Omental fat pad (tissue), 4 donors: ENCODE measurements around the gene LRRC18. TPM values are rescaled to one million over a fixed set of nuclear protein-coding genes. Genes with fewer than 3 reads are reported as not detected.

ENCODE experiments used
- ATAC-seq: fragments of 150-250 bp; one replicate; pipeline ENCODE4 v1.9.1; 2016; ENCODE audit warnings: mild to moderate bottlenecking, moderate library complexity; ENCODE audit not compliant: low FRiP score
- DNase-seq: peaks from one replicate; pipeline ENCODE4 v3.0.0-alpha.2; 2019; ENCODE audit warnings: low spot score
- CTCF ChIP-seq, 3 donors: fragments of 450-650 bp; IDR thresholded peaks; one replicate each; pipeline ENCODE4 v1.5.1; 2016 to 2017; ENCODE audit warnings: antibody characterized with exemption in 3 of 3, mild to moderate bottlenecking in 3 of 3, moderate library complexity in 2 of 3
- total RNA-seq, 4 donors: library from RNA; depleted of rRNA; stranded (reverse); fragments of >200 nt; gene quantifications; one replicate each; pipeline ENCODE4 v1.1.0, GENCODE V29; 2016

Gene LRRC18
- not detected for total RNA-seq

- DNase-seq (no peak), ATAC-seq (no peak)
- TF ChIP-seq CTCF (IDR thresholded peaks at IDR 0.05): no peak
These were observed at the start of gene LRRC18 for GRCh38 chr10:48939790-48940325. Gene LRRC18, minus strand, starts transcription at chr10:48939840. Its CDS starts 25,685 bp downstream, at chr10:48914155.

GRCh38 chr10:48985621-48986158 lies 46.0 kb upstream of the LRRC18 start:
- no peak for DNase-seq
- no peak for ATAC-seq
- no peak for TF ChIP-seq CTCF (IDR thresholded peaks at IDR 0.05)

- no peak for ATAC-seq
- DNase-seq: no peak
- TF ChIP-seq CTCF (IDR thresholded peaks at IDR 0.05): no peak
These were observed 44.2 kb upstream of the LRRC18 start for GRCh38 chr10:48983648-48984351.

DNA sequence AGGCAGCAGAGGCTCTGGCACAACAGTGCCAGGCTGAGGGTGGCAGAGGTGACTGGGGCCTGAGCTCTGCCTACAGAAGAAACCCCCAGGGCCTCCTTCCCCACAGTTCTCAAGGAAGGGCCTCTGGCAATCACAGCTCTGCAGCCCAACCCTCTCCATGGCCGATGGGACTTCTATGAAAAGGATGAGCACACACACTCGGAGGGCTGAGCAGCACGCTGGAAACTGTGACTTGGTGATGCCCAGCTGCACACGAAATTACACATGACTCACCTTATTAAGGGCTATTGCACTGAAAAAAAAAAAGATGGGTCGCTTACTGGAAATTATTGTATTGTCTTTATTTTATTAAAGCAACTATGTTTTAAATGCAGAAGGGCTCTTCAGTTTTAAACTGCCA lies 42.9 kb upstream of the LRRC18 start:
- ATAC-seq: no peak
- TF ChIP-seq CTCF (IDR thresholded peaks at IDR 0.05): no peak
- DNase-seq: no peak

DNA sequence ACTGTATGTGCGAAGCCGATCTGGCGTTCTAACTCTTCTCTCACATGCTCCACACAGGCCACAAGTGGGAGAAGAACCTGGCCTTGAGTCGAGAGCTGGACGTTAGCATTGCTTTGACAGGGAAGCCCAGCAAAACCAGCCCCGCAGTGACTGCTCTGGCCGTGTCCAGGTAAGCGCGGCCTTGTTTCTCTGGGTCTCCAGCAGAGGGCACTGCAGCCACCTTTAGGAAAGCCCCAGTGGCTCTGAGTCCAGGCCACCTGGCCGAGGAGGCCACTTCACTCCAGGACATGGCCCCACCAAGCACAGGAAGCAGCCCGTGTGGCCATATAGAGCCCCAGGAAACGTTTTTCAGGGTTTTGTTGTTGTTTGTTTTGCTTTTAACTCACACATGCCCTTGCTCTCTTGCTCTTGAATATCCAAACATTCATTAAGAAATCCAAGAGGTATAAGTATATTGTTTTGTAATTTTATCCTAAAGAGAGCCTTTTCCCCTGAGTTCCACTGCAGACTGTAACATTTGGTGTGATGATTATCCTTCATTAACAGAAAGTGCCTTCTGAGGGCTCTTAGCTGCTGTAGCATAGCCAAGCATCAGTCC lies 41.8 kb upstream of the LRRC18 start:
- ATAC-seq: peak; percentile 39
- no peak for DNase-seq
- TF ChIP-seq CTCF (IDR thresholded peaks at IDR 0.05): peak in 1 of 3 donors; percentile 35

DNA sequence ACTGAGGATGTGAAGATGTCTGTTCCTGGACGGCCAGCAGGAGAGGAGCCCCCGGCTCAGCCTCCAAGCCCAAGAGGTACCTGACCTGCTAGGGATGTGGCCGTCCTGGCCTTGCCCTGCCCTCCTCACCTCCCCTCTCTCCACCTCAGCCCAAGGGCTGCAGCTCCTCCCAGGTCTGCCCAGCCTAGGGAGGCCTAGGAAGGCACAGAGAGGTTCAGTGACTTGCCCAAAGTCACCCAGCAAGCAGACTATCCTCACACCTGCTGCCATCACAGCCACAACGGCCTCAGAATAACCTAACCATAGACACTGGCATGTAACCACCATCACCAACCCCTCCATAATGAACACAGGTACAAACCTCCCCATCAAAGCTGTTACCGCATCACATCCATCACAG lies 38.7 kb upstream of the LRRC18 start:
- no peak for DNase-seq
- no peak for TF ChIP-seq CTCF (IDR thresholded peaks at IDR 0.05)
- no peak for ATAC-seq
